ENCODE data around the gene INVS.

DNA sequence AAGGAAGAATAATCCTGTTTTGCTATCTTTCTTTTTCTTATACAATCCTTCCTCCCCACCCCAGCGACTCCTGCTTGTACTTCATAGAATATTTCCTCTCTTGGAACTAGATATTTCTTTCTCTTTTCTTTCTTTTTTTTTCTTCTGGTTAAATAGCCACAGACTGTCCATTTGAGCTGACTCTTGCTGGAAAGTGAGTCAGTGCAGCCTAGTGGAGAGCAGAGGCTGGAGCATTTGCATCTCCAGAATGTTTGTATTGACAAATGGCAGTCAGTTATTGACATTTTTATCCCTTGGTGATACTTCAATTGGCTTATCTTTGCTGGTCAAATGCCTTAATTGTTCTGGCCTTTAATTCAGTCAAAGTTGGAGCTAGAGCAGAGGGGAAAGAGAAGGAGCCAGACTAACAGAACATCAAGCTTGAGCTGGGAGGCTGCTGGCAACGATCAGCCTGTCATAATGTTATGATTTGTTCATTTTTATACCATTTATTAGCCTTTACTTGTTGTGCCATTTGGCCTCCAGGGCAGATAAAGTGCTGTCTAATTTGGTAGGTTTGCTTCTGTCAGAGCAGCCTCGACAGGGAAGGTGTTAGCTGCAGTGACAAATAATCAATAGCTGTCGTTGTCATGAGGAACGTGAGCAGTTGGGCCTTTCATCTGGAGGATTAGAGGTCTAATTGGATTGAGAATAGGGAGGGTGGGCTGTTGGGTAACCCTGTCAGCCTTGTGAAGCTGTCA is 69.0 kb downstream of the INVS start:
- TF ChIP-seq CTCF (IDR thresholded peaks at IDR 0.05) (no peak), EZH2 (IDR thresholded peaks at IDR 0.05; ENCODE audit: borderline replicate concordance, insufficient read depth, low read depth, low read length, poor library complexity, severe bottlenecking) (no peak)
